CD4-positive, alpha-beta T cell treated with Interleukin-15 for 4 hours (primary cell): Measurements from ENCODE around the gene COLGALT1.
"Not testable (repeated sequence)": the region's sequence is repeated elsewhere in the genome, so short reads cannot be mapped to it uniquely, and the experiment has no call there.

Experiments used
- DNase-seq: peaks from one replicate; pipeline ENCODE4 v3.0.0-alpha.2; 2020; ENCODE audit warnings: low spot score

COLGALT1 gene

DNA sequence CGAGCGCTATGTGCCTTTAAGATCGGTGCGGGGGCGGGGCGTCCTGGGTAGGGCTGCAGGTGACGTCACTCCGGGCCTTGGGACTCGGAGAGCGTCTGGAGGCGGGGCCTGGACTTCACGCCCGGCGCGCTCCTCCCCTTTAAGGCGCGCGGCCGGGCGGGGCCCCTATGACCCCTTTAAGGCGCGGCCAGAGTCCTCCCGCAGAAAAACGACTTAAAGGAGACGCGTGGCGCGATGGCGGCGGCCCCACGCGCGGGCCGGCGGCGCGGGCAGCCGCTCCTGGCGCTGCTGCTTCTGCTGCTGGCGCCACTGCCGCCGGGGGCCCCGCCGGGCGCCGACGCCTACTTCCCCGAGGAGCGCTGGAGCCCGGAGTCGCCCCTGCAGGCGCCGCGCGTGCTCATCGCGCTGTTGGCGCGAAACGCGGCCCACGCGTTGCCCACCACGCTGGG lies at the start of gene COLGALT1:
Gene COLGALT1, plus strand, starts transcription at position 170 of the 449 bp plus-strand sequence. Its CDS starts 65 bp downstream, at position 235.
- DNase-seq, result peak; percentile 97

GRCh38 chr19:17506745-17507144 lies 48.7 kb upstream of the COLGALT1 start:
- DNase-seq, result no peak

DNA sequence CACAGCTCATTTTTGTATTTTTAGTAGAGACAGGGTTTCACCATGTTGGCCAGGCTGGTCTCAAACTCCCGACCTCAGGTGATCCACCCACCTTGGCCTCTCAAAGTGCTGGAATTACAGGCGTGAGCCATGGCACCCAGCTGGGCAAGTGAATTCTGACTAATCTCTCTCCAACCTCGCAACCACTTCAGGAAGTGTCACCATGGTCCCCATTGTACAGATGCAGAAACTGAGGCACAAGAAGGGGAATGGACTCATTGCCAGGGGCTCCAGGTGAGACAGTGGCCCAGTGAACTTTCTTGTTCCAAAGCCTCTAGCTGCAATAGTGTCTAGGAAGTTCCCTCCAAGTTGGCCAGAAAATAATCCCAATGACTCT lies 46.9 kb upstream of the COLGALT1 start:
- DNase-seq, result not testable (repeated sequence)

DNA sequence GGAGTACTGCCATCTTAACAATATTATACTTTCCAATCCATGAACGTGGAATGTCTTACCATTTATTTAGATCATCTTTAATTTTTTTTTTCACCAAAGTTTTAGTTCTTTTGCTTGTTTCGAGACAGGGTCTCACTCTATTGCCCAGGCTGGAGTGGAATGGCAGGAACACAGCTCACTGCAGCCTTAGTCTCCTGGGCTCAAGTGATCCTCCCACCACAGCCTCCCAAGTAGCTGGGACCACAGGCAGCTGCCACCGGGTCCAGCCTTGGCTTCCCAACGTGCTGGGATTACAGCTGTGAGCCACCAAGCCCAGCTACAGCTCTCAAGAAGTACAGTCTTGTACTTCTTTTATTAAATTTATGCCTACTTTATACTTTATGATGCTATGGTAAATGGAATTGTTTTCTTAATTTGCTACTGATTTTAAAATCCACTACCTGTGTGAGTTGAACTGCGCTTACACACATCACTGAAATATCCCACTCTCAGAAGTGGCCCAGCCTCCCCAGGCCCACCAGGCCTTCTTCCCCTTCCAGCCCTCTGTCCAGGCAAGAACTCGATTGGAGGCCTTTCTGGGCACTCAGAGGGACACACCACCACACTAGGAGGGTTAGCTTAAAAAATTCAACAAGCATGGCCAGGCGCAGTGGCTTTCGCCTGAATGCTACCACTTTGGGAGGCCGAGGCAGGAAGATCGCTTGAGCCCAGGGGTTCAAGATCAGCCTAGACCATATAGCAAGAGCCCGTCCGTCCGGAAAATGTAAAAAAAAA lies 45.0 kb upstream of the COLGALT1 start:
- DNase-seq, result no peak

DNA sequence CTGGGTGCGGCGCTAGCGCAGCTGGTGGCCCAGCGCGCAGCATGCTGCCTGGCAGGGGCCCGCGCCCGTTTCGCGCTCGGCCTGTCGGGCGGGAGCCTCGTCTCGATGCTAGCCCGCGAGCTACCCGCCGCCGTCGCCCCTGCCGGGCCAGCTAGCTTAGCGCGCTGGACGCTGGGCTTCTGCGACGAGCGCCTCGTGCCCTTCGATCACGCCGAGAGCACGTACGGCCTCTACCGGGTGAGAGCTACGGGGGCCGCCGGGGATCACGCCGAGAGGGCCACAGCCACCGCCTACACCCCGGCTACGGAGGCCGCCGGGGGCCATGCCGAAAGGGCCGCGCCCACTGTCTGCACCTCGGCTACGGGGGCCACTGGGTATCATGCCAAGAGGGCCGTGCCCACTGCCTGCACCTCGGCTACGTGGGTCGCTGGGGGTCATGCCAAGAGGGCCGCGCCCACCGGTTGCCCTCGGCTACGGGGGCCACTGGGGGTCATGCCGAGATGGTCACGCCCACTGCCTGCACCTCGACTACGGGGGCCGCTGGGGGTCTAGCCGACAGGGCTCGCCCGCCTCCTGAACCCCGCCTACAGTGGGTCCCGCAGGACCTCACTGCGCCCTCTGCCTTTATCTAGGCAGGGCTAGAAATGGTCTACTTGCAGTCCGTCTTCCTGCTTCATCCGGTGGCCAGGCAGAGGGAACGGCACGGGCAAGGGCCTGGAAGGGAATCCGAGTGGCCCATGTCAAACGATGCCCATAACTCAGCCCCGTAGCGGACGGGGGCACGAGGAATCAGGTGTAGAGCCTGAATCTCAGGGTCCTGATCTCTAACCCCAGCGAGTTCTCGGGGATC lies 43.5 kb upstream of the COLGALT1 start:
- peak; percentile 89 for DNase-seq

DNA sequence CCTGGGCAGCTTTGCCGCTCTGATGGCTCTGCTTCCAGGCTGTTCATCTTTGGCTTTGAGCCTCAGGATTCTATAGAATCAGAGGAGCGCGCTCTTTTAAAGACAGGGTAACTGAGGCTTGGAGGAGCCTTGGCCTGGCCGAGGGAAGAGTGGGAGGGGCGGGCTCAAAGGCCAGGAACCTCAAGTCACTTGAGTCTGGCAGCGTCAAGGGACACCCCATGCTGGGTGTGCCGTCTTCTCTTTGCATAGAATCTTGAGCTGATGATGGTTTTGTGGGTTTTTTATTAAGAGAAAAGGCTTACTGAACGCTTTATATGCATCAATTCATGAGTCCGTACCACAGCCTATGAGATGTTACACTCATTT lies 42.9 kb upstream of the COLGALT1 start:
- no peak for DNase-seq

DNA sequence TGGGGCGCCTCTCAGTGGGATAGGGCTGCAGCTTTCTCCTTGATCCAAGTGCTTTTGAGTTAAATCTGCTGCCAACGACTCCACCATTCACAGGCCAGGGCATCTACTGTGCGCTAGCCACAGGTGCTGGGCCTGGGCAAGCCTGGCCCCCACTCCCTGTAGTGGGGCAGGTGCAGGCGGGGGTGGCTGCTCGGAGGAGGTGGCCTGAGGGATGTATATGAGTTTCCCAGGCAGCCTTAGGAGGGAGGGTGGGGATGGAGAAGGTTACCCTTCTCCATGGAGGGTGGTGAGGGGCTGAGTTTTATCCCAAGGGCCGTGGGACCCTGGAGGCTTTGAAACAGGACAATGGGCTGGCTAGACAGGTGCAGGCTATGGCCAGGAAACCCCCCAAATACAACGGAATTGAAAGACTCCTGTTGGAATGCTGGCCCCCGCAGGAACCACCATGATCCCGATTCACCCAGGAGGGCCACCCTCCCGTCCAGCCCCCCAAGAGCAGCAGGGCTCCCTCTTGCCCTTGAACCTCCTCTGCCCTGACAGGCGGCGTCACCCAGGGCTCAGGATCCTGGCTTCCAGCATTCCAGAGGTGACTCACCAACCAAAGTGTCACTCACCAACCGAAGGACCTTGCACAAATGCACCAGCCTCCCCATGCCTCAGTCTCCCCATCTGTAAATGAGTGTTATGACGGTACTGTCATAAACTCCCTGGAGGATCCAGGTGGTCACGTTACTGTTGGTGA lies 39.9 kb upstream of the COLGALT1 start:
- no peak for DNase-seq

DNA sequence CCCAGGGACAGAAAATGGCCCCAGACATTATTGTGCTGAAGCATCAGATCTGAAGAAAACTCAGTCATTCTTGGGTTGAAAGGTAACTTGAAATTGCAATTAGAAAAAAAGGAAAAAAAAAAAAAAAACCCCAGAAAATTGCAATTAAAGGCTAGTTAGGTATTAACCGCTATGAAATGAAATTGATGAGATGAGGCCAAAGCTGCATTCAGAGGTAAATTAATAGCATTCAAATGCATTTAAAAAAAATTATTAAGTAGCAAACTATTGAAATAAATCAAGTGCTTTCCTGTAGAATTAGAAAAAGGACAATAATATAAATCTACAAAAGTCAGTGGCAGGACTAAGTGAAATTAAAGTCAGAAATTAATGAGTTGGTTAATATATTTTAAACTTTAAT lies 37.6 kb upstream of the COLGALT1 start:
- DNase-seq, result no peak

DNA sequence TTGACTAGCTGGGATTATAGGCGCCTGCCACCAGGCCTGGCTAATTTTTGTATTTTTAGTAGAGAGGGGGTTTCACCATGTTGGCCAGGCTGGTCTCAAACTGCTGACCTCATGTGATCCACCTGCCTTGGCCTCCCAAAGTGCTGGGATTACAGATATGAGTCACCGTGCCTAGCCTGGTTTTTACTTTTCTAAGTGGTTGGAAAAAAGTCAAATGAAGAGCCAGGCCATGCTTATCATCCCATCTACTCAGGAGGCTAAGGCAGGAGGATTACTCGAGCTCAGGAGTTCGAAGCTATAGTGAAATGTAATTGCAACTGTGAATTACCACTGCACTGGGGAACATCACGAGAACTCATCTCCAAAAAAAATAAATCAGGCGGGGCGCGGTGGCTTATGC lies 36.8 kb upstream of the COLGALT1 start:
- DNase-seq, result not testable (repeated sequence)

GRCh38 chr19:17519967-17520366 lies 35.5 kb upstream of the COLGALT1 start:
- DNase-seq, result no peak

DNA sequence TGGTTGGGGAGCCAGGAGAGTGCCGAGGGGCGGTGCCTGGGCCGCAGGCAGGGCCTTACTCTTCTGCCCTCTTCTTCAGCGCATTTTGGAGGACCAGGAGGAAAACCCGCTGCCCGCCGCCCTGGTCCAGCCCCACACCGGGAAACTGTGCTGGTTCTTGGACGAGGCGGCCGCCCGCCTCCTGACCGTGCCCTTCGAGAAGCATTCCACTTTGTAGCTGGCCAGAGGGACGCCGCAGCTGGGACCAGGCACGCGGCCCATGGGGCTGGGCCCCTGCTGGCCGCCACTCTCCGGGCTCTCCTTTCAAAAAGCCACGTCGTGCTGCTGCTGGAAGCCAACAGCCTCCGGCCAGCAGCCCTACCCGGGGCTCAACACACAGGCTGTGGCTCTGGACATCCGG lies 34.6 kb upstream of the COLGALT1 start:
- DNase-seq, result no peak

- peak; percentile 43 for DNase-seq
Measured at GRCh38 chr19:17522988-17523872, 32.2 kb upstream of the COLGALT1 start.

DNA sequence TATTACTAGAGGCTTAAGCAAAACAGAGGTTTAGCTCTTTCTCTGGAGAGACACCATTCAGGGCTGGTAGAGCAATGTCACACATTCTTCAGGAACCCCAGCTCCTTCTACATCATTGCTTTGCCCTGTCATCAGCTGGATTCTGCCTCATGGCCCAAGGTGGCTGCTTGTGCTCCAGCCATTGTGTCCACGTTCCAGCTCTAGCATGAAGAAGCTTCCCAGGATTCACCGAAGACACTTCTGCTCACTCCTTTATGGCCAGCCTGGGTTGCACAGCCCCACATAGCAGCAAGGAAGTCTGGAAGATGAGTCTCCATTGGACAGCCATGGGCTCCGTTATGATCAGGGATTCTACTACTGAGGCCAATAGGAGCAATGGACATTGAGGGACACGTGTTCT lies 30.8 kb upstream of the COLGALT1 start:
- DNase-seq, result no peak

DNA sequence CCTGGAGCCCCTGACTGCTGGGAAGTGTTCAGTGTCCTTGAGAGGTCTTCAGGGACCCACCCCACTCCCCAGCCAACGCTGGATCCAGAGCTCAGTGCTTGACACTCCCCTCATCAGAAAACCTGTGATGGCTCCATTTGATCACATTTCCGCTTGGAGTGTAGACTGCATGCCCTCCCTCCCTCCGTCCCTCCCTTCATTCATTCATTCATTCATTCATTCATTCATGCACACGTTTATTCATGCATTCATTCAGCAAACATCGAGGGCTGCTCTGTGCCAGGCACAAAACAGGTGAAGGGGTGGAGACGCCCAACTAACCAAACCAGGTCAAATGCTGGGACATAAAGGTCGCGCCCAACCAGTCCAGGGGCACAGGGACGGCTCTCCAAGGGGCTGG lies 30.3 kb upstream of the COLGALT1 start:
- no peak for DNase-seq

- no peak for DNase-seq
Measured at GRCh38 chr19:17526922-17527321, 28.5 kb upstream of the COLGALT1 start.

DNA sequence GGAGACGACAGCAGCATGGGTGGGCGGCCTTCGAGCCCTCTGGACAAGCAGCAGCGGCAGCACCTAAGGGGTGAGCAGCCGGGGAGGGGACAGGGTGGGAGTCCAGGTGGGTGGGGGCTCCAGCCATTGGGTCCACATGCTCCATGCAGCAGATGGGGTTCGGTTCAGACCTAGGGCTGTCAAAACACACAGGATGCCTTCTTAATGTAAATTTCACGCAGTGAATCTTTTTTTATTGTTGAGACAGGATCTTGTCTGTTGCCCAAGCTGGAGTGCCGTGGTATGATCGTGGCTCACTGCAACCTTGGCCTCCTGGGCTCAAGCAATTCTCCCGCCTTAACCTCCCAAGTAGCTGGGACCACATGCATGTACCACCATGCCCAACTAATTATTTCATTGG lies 28.1 kb upstream of the COLGALT1 start:
- no peak for DNase-seq

DNA sequence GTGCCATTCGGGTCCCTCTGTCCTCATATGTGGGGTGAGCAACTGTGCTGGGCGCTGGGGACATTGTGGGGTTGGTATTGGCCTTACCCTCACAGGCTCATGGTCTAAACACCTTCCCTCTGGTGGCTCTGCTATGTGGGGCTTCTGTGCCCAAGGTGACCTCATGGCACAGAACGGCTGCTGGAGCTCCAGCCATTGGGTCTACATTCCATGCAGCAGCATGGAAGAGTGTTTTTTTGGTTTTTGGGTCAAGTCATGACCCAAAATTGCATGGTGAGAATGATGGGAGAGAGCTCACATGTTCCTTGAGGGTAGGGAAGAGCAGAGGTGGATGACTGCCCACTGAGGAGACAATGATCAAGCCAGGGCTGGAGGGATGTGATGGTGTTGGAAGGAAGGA lies 26.8 kb upstream of the COLGALT1 start:
- no peak for DNase-seq

- DNase-seq, result no peak
Measured at GRCh38 chr19:17529239-17530158, 25.9 kb upstream of the COLGALT1 start.

- DNase-seq, result no peak
Measured at GRCh38 chr19:17530586-17530985, 24.9 kb upstream of the COLGALT1 start.

GRCh38 chr19:17532116-17532515 lies 23.3 kb upstream of the COLGALT1 start:
- DNase-seq, result no peak
